SK-N-SH treated with all-trans-retinoic acid at 6 μM for 48 hours (cell line): Measurements from ENCODE around the gene TFEB.

Source experiments
- ARNTL ChIP-seq: fragments of 450-650 bp; formaldehyde crosslinking; IDR thresholded peaks from 2 replicates; pipeline ENCODE4 v1.5.0; 2020; ENCODE audit warnings: low read depth, mild to moderate bottlenecking, moderate library complexity, borderline replicate concordance
- OSR1 ChIP-seq: fragments of 250-450 bp; sonication (Bioruptor Pico); IDR thresholded peaks from 2 replicates; pipeline ENCODE4 v1.8.0; 2022; ENCODE audit warnings: moderate library complexity, mild to moderate bottlenecking, inconsistent platforms
- RARB ChIP-seq: fragments of 250-450 bp; sonication (Bioruptor Pico); IDR thresholded peaks from 2 replicates; pipeline ENCODE4 v1.8.0; 2021; ENCODE audit warnings: mild to moderate bottlenecking, moderate library complexity
- ZFP3 ChIP-seq: fragments of 250-450 bp; sonication (Bioruptor Pico); IDR thresholded peaks from 2 replicates; pipeline ENCODE4 v1.5.0; 2020; ENCODE audit warnings: mild to moderate bottlenecking, moderate library complexity
- ZNF70 ChIP-seq: fragments of 450-650 bp; formaldehyde crosslinking; IDR thresholded peaks from 2 replicates; pipeline ENCODE4 v1.5.0; 2020; ENCODE audit warnings: mild to moderate bottlenecking, moderate library complexity
- TF ChIP-seq, protein P1 (sequence below): fragments of 250-450 bp; sonication (Bioruptor Pico); IDR thresholded peaks from 2 replicates; pipeline ENCODE4 v1.5.1; 2020; ENCODE audit warnings: low read depth, mild to moderate bottlenecking, moderate library complexity
- TF ChIP-seq, protein P2 (sequence below): fragments of 250-450 bp; sonication (Bioruptor Pico); IDR thresholded peaks from 2 replicates; pipeline ENCODE4 v1.8.0; 2020; ENCODE audit warnings: mild to moderate bottlenecking, moderate library complexity, borderline replicate concordance
- TF ChIP-seq, protein P3 (sequence below): fragments of 250-450 bp; sonication (Bioruptor Pico); IDR thresholded peaks from 2 replicates; pipeline ENCODE4 v1.5.0; 2020; ENCODE audit warnings: mild to moderate bottlenecking, moderate library complexity

DNA sequence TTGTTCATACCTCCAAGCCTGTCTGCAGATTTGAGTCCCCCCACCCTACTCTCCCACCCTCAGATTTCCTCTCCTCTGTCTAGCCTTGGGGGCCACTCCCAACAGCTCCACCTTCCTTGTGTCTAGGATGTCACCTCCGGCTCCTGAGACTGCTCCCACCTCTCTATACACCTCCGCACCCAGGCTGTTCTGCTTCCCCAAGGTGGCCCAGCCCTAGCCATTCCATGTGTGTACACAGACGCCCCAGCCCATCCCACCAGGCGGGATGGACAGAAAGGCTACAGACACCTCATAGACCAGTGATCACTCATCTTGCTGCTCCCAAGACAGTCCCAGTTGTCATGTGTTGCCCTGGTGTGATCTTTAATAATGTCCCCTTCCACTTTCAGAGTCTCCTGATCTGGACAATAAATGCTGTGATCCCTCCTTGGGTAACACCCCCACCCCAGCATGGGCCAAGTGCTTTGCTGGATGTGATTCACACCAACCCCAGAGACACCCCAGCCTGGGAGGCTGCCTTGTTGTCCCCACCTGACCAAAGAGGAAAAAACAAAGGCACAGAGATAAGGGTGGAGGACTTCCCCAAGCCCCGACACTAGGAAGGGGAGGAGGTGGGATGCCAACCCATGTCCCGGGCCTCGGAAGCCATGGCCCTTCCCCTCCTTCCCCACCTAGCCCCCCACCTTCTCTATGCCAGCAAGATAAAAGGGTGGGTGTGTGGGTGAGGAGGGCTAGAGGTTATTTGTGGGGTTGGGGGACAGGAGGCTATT lies 61.0 kb downstream of the TFEB start:
- TF ChIP-seq ZNF70 (CRISPR knock-in tag): no peak
- TF ChIP-seq, protein P1, sequence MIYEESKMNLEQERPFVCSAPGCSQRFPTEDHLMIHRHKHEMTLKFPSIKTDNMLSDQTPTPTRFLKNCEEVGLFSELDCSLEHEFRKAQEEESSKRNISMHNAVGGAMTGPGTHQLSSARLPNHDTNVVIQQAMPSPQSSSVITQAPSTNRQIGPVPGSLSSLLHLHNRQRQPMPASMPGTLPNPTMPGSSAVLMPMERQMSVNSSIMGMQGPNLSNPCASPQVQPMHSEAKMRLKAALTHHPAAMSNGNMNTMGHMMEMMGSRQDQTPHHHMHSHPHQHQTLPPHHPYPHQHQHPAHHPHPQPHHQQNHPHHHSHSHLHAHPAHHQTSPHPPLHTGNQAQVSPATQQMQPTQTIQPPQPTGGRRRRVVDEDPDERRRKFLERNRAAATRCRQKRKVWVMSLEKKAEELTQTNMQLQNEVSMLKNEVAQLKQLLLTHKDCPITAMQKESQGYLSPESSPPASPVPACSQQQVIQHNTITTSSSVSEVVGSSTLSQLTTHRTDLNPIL: no peak
- no peak for TF ChIP-seq RARB (CRISPR knock-in tag)
- TF ChIP-seq, protein P2, sequence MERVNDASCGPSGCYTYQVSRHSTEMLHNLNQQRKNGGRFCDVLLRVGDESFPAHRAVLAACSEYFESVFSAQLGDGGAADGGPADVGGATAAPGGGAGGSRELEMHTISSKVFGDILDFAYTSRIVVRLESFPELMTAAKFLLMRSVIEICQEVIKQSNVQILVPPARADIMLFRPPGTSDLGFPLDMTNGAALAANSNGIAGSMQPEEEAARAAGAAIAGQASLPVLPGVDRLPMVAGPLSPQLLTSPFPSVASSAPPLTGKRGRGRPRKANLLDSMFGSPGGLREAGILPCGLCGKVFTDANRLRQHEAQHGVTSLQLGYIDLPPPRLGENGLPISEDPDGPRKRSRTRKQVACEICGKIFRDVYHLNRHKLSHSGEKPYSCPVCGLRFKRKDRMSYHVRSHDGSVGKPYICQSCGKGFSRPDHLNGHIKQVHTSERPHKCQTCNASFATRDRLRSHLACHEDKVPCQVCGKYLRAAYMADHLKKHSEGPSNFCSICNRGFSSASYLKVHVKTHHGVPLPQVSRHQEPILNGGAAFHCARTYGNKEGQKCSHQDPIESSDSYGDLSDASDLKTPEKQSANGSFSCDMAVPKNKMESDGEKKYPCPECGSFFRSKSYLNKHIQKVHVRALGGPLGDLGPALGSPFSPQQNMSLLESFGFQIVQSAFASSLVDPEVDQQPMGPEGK: no peak
- TF ChIP-seq, protein P3, sequence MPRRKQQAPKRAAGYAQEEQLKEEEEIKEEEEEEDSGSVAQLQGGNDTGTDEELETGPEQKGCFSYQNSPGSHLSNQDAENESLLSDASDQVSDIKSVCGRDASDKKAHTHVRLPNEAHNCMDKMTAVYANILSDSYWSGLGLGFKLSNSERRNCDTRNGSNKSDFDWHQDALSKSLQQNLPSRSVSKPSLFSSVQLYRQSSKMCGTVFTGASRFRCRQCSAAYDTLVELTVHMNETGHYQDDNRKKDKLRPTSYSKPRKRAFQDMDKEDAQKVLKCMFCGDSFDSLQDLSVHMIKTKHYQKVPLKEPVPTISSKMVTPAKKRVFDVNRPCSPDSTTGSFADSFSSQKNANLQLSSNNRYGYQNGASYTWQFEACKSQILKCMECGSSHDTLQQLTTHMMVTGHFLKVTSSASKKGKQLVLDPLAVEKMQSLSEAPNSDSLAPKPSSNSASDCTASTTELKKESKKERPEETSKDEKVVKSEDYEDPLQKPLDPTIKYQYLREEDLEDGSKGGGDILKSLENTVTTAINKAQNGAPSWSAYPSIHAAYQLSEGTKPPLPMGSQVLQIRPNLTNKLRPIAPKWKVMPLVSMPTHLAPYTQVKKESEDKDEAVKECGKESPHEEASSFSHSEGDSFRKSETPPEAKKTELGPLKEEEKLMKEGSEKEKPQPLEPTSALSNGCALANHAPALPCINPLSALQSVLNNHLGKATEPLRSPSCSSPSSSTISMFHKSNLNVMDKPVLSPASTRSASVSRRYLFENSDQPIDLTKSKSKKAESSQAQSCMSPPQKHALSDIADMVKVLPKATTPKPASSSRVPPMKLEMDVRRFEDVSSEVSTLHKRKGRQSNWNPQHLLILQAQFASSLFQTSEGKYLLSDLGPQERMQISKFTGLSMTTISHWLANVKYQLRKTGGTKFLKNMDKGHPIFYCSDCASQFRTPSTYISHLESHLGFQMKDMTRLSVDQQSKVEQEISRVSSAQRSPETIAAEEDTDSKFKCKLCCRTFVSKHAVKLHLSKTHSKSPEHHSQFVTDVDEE (CRISPR knock-in tag): no peak
- TF ChIP-seq OSR1 (CRISPR knock-in tag): no peak
- no peak for TF ChIP-seq ARNTL (CRISPR knock-in tag)
- TF ChIP-seq ZFP3 (CRISPR knock-in tag): no peak
